Left lung (tissue), 10 donors: ENCODE results near the gene ACSM3. TPM values are rescaled to one million over a fixed set of nuclear protein-coding genes. Genes with fewer than 3 reads are reported as not detected.

Source experiments
- ATAC-seq: fragments of 200-7000 bp; cut with Tn5 transposase; one replicate; pipeline ENCODE4 v1.9.1; 2020; ENCODE audit warnings: moderate library complexity
- DNase-seq, 4 donors: peaks; one replicate each; pipeline ENCODE4 v3.0.0-alpha.2; 2013 to 2020
- H3K27ac ChIP-seq, 2 donors: fragments of 200-600 bp; sonication (generic) in 1 of 2; one replicate each; pipeline versions ENCODE4 v1.5.0 to v1.8.0; 2020 to 2021
- H3K27me3 ChIP-seq, 2 donors: fragments of 200-600 bp; sonication (generic) in 1 of 2; one replicate each; pipeline versions ENCODE4 v1.5.0 to v1.8.0; 2020 to 2021
- H3K36me3 ChIP-seq, 2 donors: fragments of 200-600 bp; sonication (generic) in 1 of 2; one replicate each; pipeline versions ENCODE4 v1.5.0 to v1.8.0; 2020 to 2021
- H3K4me1 ChIP-seq, 2 donors: fragments of 200-600 bp; one replicate each; pipeline ENCODE4 v1.8.0; 2021
- H3K4me3 ChIP-seq, 2 donors: fragments of 200-600 bp; sonication (generic) in 1 of 2; one replicate each; pipeline versions ENCODE4 v1.5.0 to v1.8.0; 2020 to 2021; ENCODE audit warnings: mild to moderate bottlenecking in 1 of 2
- H3K9me3 ChIP-seq, 2 donors: fragments of 200-600 bp; sonication (generic) in 1 of 2; one replicate each; pipeline versions ENCODE4 v1.5.0 to v1.8.0; 2020 to 2021
- intact Hi-C, 2 donors: fragments of 100-400 bp; cut with DNase I; formaldehyde crosslinking; loops; one replicate each; pipeline versions ENCODE4 v1.11.2 to v1.14.2; 2022
- polyA plus RNA-seq, 6 donors: library from polyadenylated mRNA; unstranded; fragments of 120-200 nt; gene quantifications; one replicate each; pipeline ENCODE4 v1.2.1, GENCODE V29; 2013; ENCODE audit not compliant: insufficient read length in 6 of 6
- total RNA-seq, 2 donors: library from RNA; stranded (reverse); fragmentation: NEBNext Ultra II Directional; extraction: Animal tissue kit (Norgen Biotek cat#: 25700); gene quantifications; one replicate each; pipeline ENCODE4 v1.2.1, GENCODE V29; 2021
- TF ChIP-seq, protein P1 (sequence below), 2 donors: fragments of 200-600 bp; sonication (generic) in 1 of 2; IDR thresholded peaks; one replicate each; pipeline versions ENCODE4 v1.5.0 to v1.8.0; 2021; ENCODE audit warnings: antibody characterized with exemption in 2 of 2
- donor health status: DM: no; HTN: yes; CAD: no.
- donor health status: DM: no; HTN: no; CAD: no.

ACSM3 gene
- total and polyA plus RNA-seq, 8 donors: 15.7 to 75.9 (median 56.9) TPM

DNA sequence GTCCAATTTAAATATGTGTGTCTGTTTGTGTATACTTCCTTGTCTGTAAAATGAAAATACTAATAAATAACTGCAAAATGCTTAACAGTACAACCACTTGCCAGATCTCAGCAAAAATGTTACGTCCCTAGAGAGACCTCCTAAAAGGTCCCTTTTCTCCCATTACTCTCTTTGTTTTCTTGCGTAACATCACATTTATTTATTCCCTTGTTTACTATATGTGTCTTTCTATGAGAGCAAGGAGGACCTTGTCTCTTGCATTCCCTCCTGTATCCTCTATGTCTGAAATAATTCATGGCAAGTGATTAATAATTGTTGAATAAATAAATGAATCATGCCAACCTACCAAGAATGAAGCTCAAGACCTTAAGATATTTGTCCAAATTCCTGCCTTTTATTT lies 1.9 kb downstream of the ACSM3 start:
- Histone ChIP-seq H3K4me1 (peaks cover 0 to 3% of the 10 kb centered on the region in 2 donors), H3K36me3 (no peaks in the 10 kb centered on the region), H3K27me3 (no peaks in the 10 kb centered on the region), H3K4me3 (no peak overlapping the region), H3K9me3 (no peaks in the 10 kb centered on the region), H3K27ac (no peak overlapping the region)
- DNase-seq: no peak
- intact Hi-C loops: no loop called here
- TF ChIP-seq, protein P1, sequence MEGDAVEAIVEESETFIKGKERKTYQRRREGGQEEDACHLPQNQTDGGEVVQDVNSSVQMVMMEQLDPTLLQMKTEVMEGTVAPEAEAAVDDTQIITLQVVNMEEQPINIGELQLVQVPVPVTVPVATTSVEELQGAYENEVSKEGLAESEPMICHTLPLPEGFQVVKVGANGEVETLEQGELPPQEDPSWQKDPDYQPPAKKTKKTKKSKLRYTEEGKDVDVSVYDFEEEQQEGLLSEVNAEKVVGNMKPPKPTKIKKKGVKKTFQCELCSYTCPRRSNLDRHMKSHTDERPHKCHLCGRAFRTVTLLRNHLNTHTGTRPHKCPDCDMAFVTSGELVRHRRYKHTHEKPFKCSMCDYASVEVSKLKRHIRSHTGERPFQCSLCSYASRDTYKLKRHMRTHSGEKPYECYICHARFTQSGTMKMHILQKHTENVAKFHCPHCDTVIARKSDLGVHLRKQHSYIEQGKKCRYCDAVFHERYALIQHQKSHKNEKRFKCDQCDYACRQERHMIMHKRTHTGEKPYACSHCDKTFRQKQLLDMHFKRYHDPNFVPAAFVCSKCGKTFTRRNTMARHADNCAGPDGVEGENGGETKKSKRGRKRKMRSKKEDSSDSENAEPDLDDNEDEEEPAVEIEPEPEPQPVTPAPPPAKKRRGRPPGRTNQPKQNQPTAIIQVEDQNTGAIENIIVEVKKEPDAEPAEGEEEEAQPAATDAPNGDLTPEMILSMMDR (IDR thresholded peaks at IDR 0.05): no peak
- ATAC-seq: no peak

GRCh38 chr16:20766294-20766693 lies 2.5 kb downstream of the ACSM3 start:
- peaks cover 0 to 3% of the 10 kb centered on the region in 2 donors for H3K4me1 ChIP-seq
- H3K27ac ChIP-seq: no peak overlapping the region
- H3K9me3 ChIP-seq: no peaks in the 10 kb centered on the region
- H3K4me3 ChIP-seq: no peak overlapping the region
- no peak for DNase-seq
- intact Hi-C loops: no loop called here
- H3K36me3 ChIP-seq: no peaks in the 10 kb centered on the region
- no peaks in the 10 kb centered on the region for H3K27me3 ChIP-seq
- ATAC-seq: no peak
- TF ChIP-seq, protein P1 (IDR thresholded peaks at IDR 0.05): no peak

- TF ChIP-seq, protein P1 (IDR thresholded peaks at IDR 0.05): no peak
- ATAC-seq (no peak), DNase-seq (no peak)
- no peak overlapping the region for H3K27ac ChIP-seq
- no peak overlapping the region for H3K4me3 ChIP-seq
- H3K27me3 ChIP-seq: no peaks in the 10 kb centered on the region
- no peaks in the 10 kb centered on the region for H3K36me3 ChIP-seq
- H3K9me3 ChIP-seq: no peaks in the 10 kb centered on the region
- peaks cover 0 to 3% of the 10 kb centered on the region in 2 donors for H3K4me1 ChIP-seq
- intact Hi-C loops: no loop called here
Measured at GRCh38 chr16:20767577-20767976, 3.8 kb downstream of the ACSM3 start.

GRCh38 chr16:20768121-20768520 lies 4.3 kb downstream of the ACSM3 start:
- no peaks in the 10 kb centered on the region for H3K27me3 ChIP-seq
- TF ChIP-seq, protein P1 (IDR thresholded peaks at IDR 0.05): no peak
- ATAC-seq (no peak), DNase-seq (no peak)
- H3K36me3 ChIP-seq: no peaks in the 10 kb centered on the region
- H3K9me3 ChIP-seq: no peaks in the 10 kb centered on the region
- no peak overlapping the region for H3K4me3 ChIP-seq
- H3K4me1 ChIP-seq: peaks cover 0 to 3% of the 10 kb centered on the region in 2 donors
- intact Hi-C loops: no loop called here
- no peak overlapping the region for H3K27ac ChIP-seq

DNA sequence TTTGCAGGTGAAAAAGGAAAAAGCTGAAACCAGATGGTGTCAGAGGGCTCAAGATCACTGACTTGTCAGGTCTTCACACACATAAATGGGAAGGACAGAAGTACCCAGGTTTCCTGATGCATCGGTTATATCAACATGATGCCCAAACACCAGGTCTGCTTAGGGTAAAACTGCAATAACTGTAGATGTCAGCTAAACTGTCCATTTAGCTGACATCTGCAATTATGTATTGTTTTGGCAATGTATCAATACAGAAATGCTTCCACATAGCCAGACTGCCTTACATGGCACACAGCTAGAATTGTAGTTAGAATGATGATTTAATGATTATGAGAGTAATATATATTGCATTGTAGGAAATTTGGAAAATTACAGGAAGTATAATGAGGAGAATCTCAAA lies 5.0 kb downstream of the ACSM3 start:
- TF ChIP-seq, protein P1 (IDR thresholded peaks at IDR 0.05): no peak
- ATAC-seq (no peak), DNase-seq (no peak)
- H3K27me3 ChIP-seq: no peaks in the 10 kb centered on the region
- no peak overlapping the region for H3K4me3 ChIP-seq
- H3K9me3 ChIP-seq: no peaks in the 10 kb centered on the region
- H3K27ac ChIP-seq: no peak overlapping the region
- H3K36me3 ChIP-seq: no peaks in the 10 kb centered on the region
- peaks cover 0 to 3% of the 10 kb centered on the region in 2 donors for H3K4me1 ChIP-seq
- intact Hi-C loops: no loop called here
